GM12878 (cell line): ENCODE data around the gene SPATA31A3. TPM values are rescaled to one million over a fixed set of nuclear protein-coding genes. Genes with fewer than 3 reads are reported as not detected.
"Not testable (repeated sequence)": the region's sequence is repeated elsewhere in the genome, so short reads cannot be mapped to it uniquely, and the experiment has no call there.

Experiments used
- ATAC-seq: fragments of 200-7000 bp; cut with Tn5 transposase; 3 replicates; pipeline ENCODE4 v1.9.1; 2020; ENCODE audit warnings: mild to moderate bottlenecking, moderate library complexity
- Bru-seq: library from RNA; stranded (reverse); fragments of 400-500 nt; gene quantifications from one replicate; lab custom pipeline; 2021; lab: Mats Ljungman, UMichigan
- BruChase-seq, 2 experiments: library from RNA; stranded (reverse); fragments of 400-500 nt; gene quantifications; one replicate each; lab custom pipeline; 2021; lab: Mats Ljungman, UMichigan
- BruUV-seq: library from RNA; stranded (reverse); fragments of 400-500 nt; replicated peaks from 2 replicates; lab custom pipeline; 2021; lab: Mats Ljungman, UMichigan
- CTCF ChIA-PET: fragments of 300-600 bp; sonication (Branson Sonifier 250); formaldehyde crosslinking; extraction: SDS; loops from one replicate; lab custom pipeline; 2021; ENCODE audit warnings: inconsistent platforms; lab: Yijun Ruan, JAX
- POLR2A ChIA-PET: fragments of 350-600 bp; formaldehyde crosslinking; extraction: SDS; loops from one replicate; lab custom pipeline; 2021; ENCODE audit warnings: inconsistent platforms; lab: Charles Lee
- RAD21 ChIA-PET: fragments of 300-600 bp; sonication (Branson Sonifier 250); formaldehyde crosslinking; loops from one replicate; lab custom pipeline; 2023; ENCODE audit warnings: antibody characterized with exemption; ENCODE audit not compliant: unreplicated experiment; lab: Charles Lee
- SMC1A ChIA-PET: fragments of 300-600 bp; sonication (Branson Sonifier 250); formaldehyde crosslinking; loops from one replicate; lab custom pipeline; 2023; ENCODE audit not compliant: unreplicated experiment, uncharacterized antibody; lab: Charles Lee
- DNase-seq: peaks from one replicate; pipeline ENCODE4 v3.0.0-alpha.2; 2011; ENCODE audit warnings: low read depth, low spot score
- FAIRE-seq: peaks from 3 replicates; lab custom pipeline; 2011; peaks lifted over from hg19 to GRCh38; lab: Jason Lieb, UNC
- H2AFZ ChIP-seq: 2 replicates; pipeline ENCODE4 v1.6.0; 2011; ENCODE audit warnings: low read depth, low read length, control low read depth; ENCODE audit not compliant: control insufficient read depth
- H3K27ac ChIP-seq: 2 replicates; pipeline ENCODE4 v1.5.1; 2011; ENCODE audit warnings: control low read depth; ENCODE audit not compliant: control insufficient read depth, insufficient read depth
- H3K27me3 ChIP-seq, 2 experiments: replicated peaks in 1 of 2; 2 replicates each; pipeline versions ENCODE4 v1.6.0 to v1.6.1; 2011; ENCODE audit warnings: low read length in 1 of 2; ENCODE audit not compliant: control insufficient read depth in 2 of 2, insufficient read depth in 2 of 2
- H3K36me3 ChIP-seq, 2 experiments: 2 replicates each; pipeline ENCODE4 v1.5.1; 2011; ENCODE audit warnings: low read length in 1 of 2; ENCODE audit not compliant: control insufficient read depth in 2 of 2, insufficient read depth in 2 of 2
- H3K4me1 ChIP-seq: 2 replicates; pipeline ENCODE4 v1.6.1; 2011; ENCODE audit warnings: mild to moderate bottlenecking, low read length, moderate library complexity, mixed read lengths; ENCODE audit not compliant: control insufficient read depth, insufficient read depth
- H3K4me2 ChIP-seq: 2 replicates; pipeline ENCODE4 v1.6.0; 2011; ENCODE audit warnings: control low read depth; ENCODE audit not compliant: control insufficient read depth, insufficient read depth
- H3K4me3 ChIP-seq: fragments of 200-600 bp; sonication (generic); 2 replicates; pipeline ENCODE4 v1.5.1; 2016
- H3K79me2 ChIP-seq: 2 replicates; pipeline ENCODE4 v1.6.0; 2011; ENCODE audit warnings: low read length; ENCODE audit not compliant: control insufficient read depth, insufficient read depth
- H3K9ac ChIP-seq: 2 replicates; pipeline ENCODE4 v1.8.0; 2011; ENCODE audit warnings: low read length, control low read depth, mixed read lengths; ENCODE audit not compliant: control insufficient read depth, insufficient read depth
- H3K9me3 ChIP-seq: replicated peaks from 3 replicates; pipeline ENCODE4 v1.5.1; 2011; ENCODE audit warnings: mild to moderate bottlenecking, low read length; ENCODE audit not compliant: control insufficient read depth, insufficient read depth
- H4K20me1 ChIP-seq: 2 replicates; pipeline ENCODE4 v1.6.0; 2011; ENCODE audit not compliant: control insufficient read depth, insufficient read depth
- WGBS: methylation state at CpG from one replicate; pipeline ENCODE4 v1.1.6; 2016; ENCODE audit warnings: low lambda C conversion rate; ENCODE audit not compliant: insufficient replicate concordance, insufficient coverage; ENCODE audit errors: missing lambda C conversion rate; 5-methylcytosine and 5-hydroxymethylcytosine counted together
- in situ Hi-C: fragments of 300-500 bp; cut with MboI; formaldehyde crosslinking; loops from 9 replicates; pipeline ENCODE4 v1.14.3; 2018; ENCODE audit warnings: mixed read lengths
- intact Hi-C: fragments of 100-400 bp; cut with micrococcal nuclease; formaldehyde crosslinking; loops from one replicate; pipeline ENCODE4 v1.14.2; 2022; ENCODE audit not compliant: unreplicated experiment
- long read RNA-seq, 2 experiments: library from polyadenylated mRNA; unstranded; transcript quantifications; one replicate each; pipeline ENCODE4 v2.0.0, GENCODE V29; 2019 to 2020
- polyA minus RNA-seq, 3 experiments: library from RNA; depleted of rRNA, polyadenylated mRNA; stranded (reverse); fragments of >200 nt; gene quantifications; 2 replicates each; pipeline ENCODE4 v1.2.3, GENCODE V29; 2011
- polyA plus RNA-seq, 11 experiments: library from polyadenylated mRNA; depleted of rRNA in 4 of 11; unstranded in 6 of 11; stranded (reverse) in 5 of 11; fragments of >200 nt; fragmentation: Nextera tagmentation in 4 of 11; fragmentation: Illumina TruSeq in 1 of 11; extraction: Ambion mirVana in 4 of 11; extraction: Trizol in 1 of 11; gene quantifications; 1 replicate in 1 of 11; 2 replicates in 10 of 11; pipeline versions ENCODE4 v1.2.1 to v1.2.3, GENCODE V29; 2011 to 2016; ENCODE audit warnings: inconsistent platforms in 2 of 11, missing spikeins in 2 of 11, low read depth in 1 of 11
- total RNA-seq, 4 experiments: library from RNA; depleted of rRNA in 3 of 4; stranded (reverse); fragments of >200 nt in 3 of 4; fragmentation: Illumina TruSeq in 1 of 4; extraction: Trizol in 1 of 4; gene quantifications; 2 replicates each; pipeline versions ENCODE4 v1.2.1 to v1.2.3, GENCODE V29; 2013 to 2021

The SPATA31A3 gene
- not detected in 2 replicates for total RNA-seq (2013; cell fraction: nucleolus; rRNA removed)
- not detected in 2 replicates for total RNA-seq (2014; rRNA removed)
- total RNA-seq (2014; rRNA removed; fragmentation: Illumina TruSeq; extraction: Trizol): not detected in 2 replicates
- total RNA-seq (2021): not detected in 2 replicates
- polyA plus RNA-seq (2011; ENCODE audit: low read depth): not detected
- not detected in 2 replicates for polyA plus RNA-seq (2011; rRNA removed)
- polyA plus RNA-seq (2011; cell fraction: cytosol; rRNA removed): not detected in 2 replicates
- polyA plus RNA-seq (2011; cell fraction: nucleus; rRNA removed): not detected in 2 replicates
- not detected in 2 replicates for polyA plus RNA-seq (2012)
- not detected in 2 replicates for polyA plus RNA-seq (2014; fragmentation: Illumina TruSeq; extraction: Trizol)
- polyA plus RNA-seq (2014; fragmentation: Nextera tagmentation; extraction: Ambion mirVana): not detected
- polyA plus RNA-seq (2014; rRNA removed): not detected in 2 replicates
- not detected for polyA plus RNA-seq (2016; fragmentation: Nextera tagmentation; extraction: Ambion mirVana)
- 0.05 TPM in 1 of 2 replicates, not detected in the other for polyA minus RNA-seq (2011; rRNA and poly(A)+ RNA removed)
- polyA minus RNA-seq (2011; cell fraction: cytosol; rRNA and poly(A)+ RNA removed): not detected in 2 replicates
- not detected in 2 replicates for polyA minus RNA-seq (2011; cell fraction: nucleus; rRNA and poly(A)+ RNA removed)
- not detected for Bru-seq, nascent RNA
- BruChase-seq, experiment 1, labeled RNA remaining after a 6-hour chase: not detected
- BruChase-seq, experiment 2, labeled RNA remaining after a 2-hour chase: not detected
- long read RNA-seq, experiment 1: 0 reads
- long read RNA-seq, experiment 2: 0 reads

GRCh38 chr9:66992450-66992849, at the start of gene SPATA31A3:
Gene SPATA31A3 (minus strand): TSS chr9:66992550. CDS start chr9:66992521, 29 bp downstream.
- in situ Hi-C loops, H3K4me3 ChIP-seq, H3K4me2 ChIP-seq, H3K27me3 ChIP-seq, H4K20me1 ChIP-seq, intact Hi-C loops, H3K36me3 ChIP-seq, POLR2A ChIA-PET, CTCF ChIA-PET, H3K9ac ChIP-seq, FAIRE-seq, H3K9me3 ChIP-seq, ATAC-seq, H3K27ac ChIP-seq, DNase-seq, SMC1A ChIA-PET, H2AFZ ChIP-seq, H3K79me2 ChIP-seq, BruUV-seq, RAD21 ChIA-PET, H3K4me1 ChIP-seq: not testable (repeated sequence)
- WGBS: no CpG with 5 or more reads among the region's 7 CpGs

GRCh38 chr9:66952576-66952975, 39.8 kb downstream of the SPATA31A3 start:
- ATAC-seq, FAIRE-seq, H2AFZ ChIP-seq, BruUV-seq, RAD21 ChIA-PET, H3K27ac ChIP-seq, intact Hi-C loops, CTCF ChIA-PET, POLR2A ChIA-PET, H3K79me2 ChIP-seq, H3K27me3 ChIP-seq, H3K36me3 ChIP-seq, H3K4me3 ChIP-seq, DNase-seq, H4K20me1 ChIP-seq, H3K9me3 ChIP-seq, in situ Hi-C loops, SMC1A ChIA-PET, H3K9ac ChIP-seq, H3K4me2 ChIP-seq, H3K4me1 ChIP-seq: not testable (repeated sequence)
- WGBS: 69% methylated on average over 11 of the region's 11 CpGs

- H3K36me3 ChIP-seq, H3K4me3 ChIP-seq, intact Hi-C loops, H3K79me2 ChIP-seq, in situ Hi-C loops, H4K20me1 ChIP-seq, H3K9me3 ChIP-seq, H3K4me1 ChIP-seq, SMC1A ChIA-PET, POLR2A ChIA-PET, RAD21 ChIA-PET, H3K4me2 ChIP-seq, H2AFZ ChIP-seq, H3K27me3 ChIP-seq, FAIRE-seq, CTCF ChIA-PET, H3K27ac ChIP-seq, ATAC-seq, BruUV-seq, DNase-seq, H3K9ac ChIP-seq: not testable (repeated sequence)
- 26% methylated on average over 4 of the region's 5 CpGs for WGBS
These were observed 49.8 kb downstream of the SPATA31A3 start for GRCh38 chr9:66942400-66943155.
